ENCODE results near the gene USF2. TPM values are rescaled to one million over a fixed set of nuclear protein-coding genes. Genes with fewer than 3 reads are reported as not detected.
"Not testable (repeated sequence)": the region's sequence is repeated elsewhere in the genome, so short reads cannot be mapped to it uniquely, and the experiment has no call there.

USF2 gene
- total and polyA plus RNA-seq, 10 donors = 132 to 206 (median 154) TPM

DNA sequence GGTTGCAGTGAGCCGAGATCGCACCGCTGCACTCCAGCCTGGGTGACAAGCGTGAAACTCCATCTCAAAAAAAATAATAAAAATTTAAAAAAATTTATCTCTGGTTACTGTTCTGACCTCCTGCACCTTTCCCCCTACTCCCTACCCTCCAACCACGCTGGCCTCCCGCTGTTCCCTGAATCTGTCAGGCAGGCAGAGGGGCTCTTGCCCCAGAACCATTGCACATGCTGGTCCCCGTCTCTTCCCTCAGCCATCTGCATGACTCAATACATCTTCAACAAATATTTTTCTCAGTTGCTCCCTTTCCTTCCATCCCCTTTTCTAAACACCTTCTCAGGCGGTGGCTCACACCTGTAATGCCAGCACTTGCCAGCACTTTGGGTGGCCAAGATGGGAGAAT lies 39.2 kb upstream of the USF2 start:
- no peak for DNase-seq
- WGBS, 5 donors = 95 to 98% (median 96%) methylated on average over 8 of the region's 8 CpGs
- no peaks in the 10 kb centered on the region for H3K27me3 ChIP-seq (replicated peaks in 1 of 7)

GRCh38 chr19:35231956-35232645 lies 36.7 kb upstream of the USF2 start:
- H3K36me3 ChIP-seq = peaks cover 0 to 4% (median 0%) of the 10 kb centered on the region in 6 donors
- TF ChIP-seq POLR2AphosphoS5 (IDR thresholded peaks at IDR 0.05) (no peak), POLR2A (IDR thresholded peaks at IDR 0.05) (no peak), CTCF (IDR thresholded peaks at IDR 0.05 in 8 of 11, conservative IDR thresholded peaks at IDR 0.05 in 3 of 11) (no peak)
- DNase-seq = no peak
- no peak overlapping the region for H3K4me3 ChIP-seq
- no peaks in the 10 kb centered on the region for H3K27me3 ChIP-seq (replicated peaks in 1 of 7)
- intact Hi-C loops (cut with DNase I; ENCODE audit: low total_unique reads) = no loop called here
- 79 to 97% (median 94%) methylated on average over 14 of the region's 14 CpGs for WGBS, 5 donors
- no peak overlapping the region for H3K27ac ChIP-seq
- H3K9me3 ChIP-seq = no peaks in the 10 kb centered on the region
- H3K4me1 ChIP-seq = peaks cover 0 to 4% (median 0%) of the 10 kb centered on the region in 6 donors

More for the DNA sequence above, 39.2 kb upstream of the USF2 start:
- Histone ChIP-seq H3K4me3 (no peak overlapping the region), H3K4me1 (peaks cover 0 to 10% (median 0%) of the 10 kb centered on the region in 6 donors), H3K36me3 (peaks cover 0 to 4% (median 0%) of the 10 kb centered on the region in 6 donors), H3K27ac (no peak overlapping the region), H3K9me3 (no peaks in the 10 kb centered on the region)
- TF ChIP-seq POLR2A (IDR thresholded peaks at IDR 0.05) = no peak
- no peak for TF ChIP-seq POLR2AphosphoS5 (IDR thresholded peaks at IDR 0.05)
- TF ChIP-seq CTCF (IDR thresholded peaks at IDR 0.05 in 8 of 11, conservative IDR thresholded peaks at IDR 0.05 in 3 of 11) = no peak
- intact Hi-C loops (cut with DNase I; ENCODE audit: low total_unique reads) = no loop called here

DNA sequence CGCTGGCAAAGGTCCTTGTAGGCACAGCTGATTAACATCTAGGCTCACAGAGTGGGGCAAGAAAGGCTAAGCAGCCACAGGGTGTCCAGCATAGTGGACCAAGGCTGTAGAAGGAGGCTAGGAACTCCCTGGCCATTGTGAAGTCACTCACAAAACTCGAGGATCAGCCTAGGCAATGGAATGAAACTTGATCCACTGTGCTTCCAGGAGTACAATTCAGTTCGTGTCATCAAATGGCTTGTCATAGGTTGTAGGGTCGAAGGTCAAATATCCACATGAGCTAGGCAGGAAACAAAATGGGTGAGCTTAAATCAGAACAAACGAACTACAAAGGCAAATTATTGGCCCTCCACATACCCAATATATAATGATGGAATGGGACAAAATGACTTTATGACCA lies 35.9 kb upstream of the USF2 start:
- TF ChIP-seq POLR2A (IDR thresholded peaks at IDR 0.05) (no peak), CTCF (IDR thresholded peaks at IDR 0.05 in 8 of 11, conservative IDR thresholded peaks at IDR 0.05 in 3 of 11) (no peak), POLR2AphosphoS5 (IDR thresholded peaks at IDR 0.05) (no peak)
- peaks cover 0 to 4% (median 0%) of the 10 kb centered on the region in 6 donors for H3K4me1 ChIP-seq
- no peaks in the 10 kb centered on the region for H3K9me3 ChIP-seq
- H3K27me3 ChIP-seq (replicated peaks in 1 of 7) = no peaks in the 10 kb centered on the region
- WGBS, 5 donors = 62 to 85% (median 78%) methylated on average over 5 of the region's 5 CpGs
- intact Hi-C loops (cut with DNase I; ENCODE audit: low total_unique reads) = no loop called here
- no peak overlapping the region for H3K27ac ChIP-seq
- DNase-seq = no peak
- H3K4me3 ChIP-seq = no peak overlapping the region
- peaks cover 0 to 4% (median 0%) of the 10 kb centered on the region in 6 donors for H3K36me3 ChIP-seq

DNA sequence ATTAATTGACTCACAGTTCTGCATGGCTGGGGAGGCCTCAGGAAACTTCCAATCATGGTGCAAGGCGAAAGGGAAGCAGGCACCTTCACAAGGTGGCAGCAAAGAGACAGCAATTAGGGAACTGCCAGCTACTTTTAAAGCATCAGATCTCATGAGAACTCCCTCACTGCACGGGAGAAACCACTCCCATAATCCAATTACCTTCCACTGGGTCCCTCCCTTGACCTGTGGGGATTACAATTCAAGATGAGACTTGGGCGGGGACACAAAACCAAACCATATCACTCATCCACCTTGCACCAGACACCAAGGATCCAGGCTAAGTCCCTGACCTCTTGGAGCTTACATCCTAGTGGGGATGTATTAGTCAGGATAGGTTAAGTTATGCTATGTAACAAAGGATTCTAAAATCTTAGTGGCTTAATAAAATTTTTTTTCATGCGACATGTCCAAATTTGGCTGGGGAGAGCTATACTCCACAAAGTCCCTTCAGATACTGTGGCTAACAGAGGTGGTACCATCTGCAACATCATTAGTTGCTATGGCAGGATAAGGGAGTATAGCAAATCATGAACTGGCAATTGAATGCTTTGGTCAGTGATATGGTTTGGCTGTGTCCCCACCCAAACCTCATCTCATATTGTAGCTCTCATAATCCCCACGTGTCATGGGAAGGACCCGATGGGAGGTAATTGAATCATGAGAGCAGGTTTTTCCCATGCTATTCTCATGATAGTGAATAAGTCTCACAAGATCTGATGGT lies 31.9 kb upstream of the USF2 start:
- no peak for DNase-seq

DNA sequence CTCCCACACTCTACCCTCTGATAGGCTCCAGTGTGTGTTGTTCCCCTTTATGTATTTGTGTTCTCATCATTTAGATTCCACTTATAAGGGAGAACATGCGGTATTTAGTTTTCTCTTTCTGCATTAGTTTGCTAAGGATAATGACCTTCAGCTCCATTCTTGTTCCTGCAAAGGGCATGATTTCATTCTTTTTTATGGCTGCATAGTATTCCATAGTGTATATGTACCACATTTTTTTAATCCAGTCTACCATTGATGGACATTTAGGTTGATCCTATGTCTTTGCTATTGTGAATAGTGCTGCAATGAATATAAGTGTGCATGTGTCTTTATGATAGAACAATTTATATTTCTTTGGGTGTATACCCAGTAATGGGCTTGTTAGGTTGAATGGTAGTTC lies 29.2 kb upstream of the USF2 start:
- DNase-seq; H3K4me3 ChIP-seq; H3K27me3 ChIP-seq (replicated peaks in 1 of 7); intact Hi-C loops (cut with DNase I; ENCODE audit: low total_unique reads); H3K36me3 ChIP-seq: not testable (repeated sequence)
- H3K9me3 ChIP-seq = peaks cover 3 to 26% (median 13%) of the 10 kb centered on the region in 8 donors
- H3K4me1 ChIP-seq = peaks cover 0 to 22% (median 9%) of the 10 kb centered on the region in 6 donors
- H3K27ac ChIP-seq = peak overlapping the region in 6 of 8 donors; percentile 39 to 85 (median 67)
- 91 to 95% (median 94%) methylated on average over 1 of the region's 1 CpG for WGBS, 5 donors

More for the DNA sequence above, 31.9 kb upstream of the USF2 start:
- intact Hi-C loops (cut with DNase I; ENCODE audit: low total_unique reads) = no loop called here
- WGBS, 5 donors = 71 to 77% (median 76%) methylated on average over 6 of the region's 6 CpGs
- H3K4me3 ChIP-seq = no peak overlapping the region
- no peak overlapping the region for H3K27ac ChIP-seq
- peak in 4 of 11 experiments; percentile 16 to 38 (median 32) for TF ChIP-seq CTCF (IDR thresholded peaks at IDR 0.05 in 8 of 11, conservative IDR thresholded peaks at IDR 0.05 in 3 of 11)
- TF ChIP-seq POLR2AphosphoS5 (IDR thresholded peaks at IDR 0.05) = no peak
- H3K36me3 ChIP-seq = peaks cover 0 to 4% (median 0%) of the 10 kb centered on the region in 6 donors
- H3K4me1 ChIP-seq = peaks cover 0 to 22% (median 9%) of the 10 kb centered on the region in 6 donors
- H3K9me3 ChIP-seq = peaks cover 3 to 13% (median 9%) of the 10 kb centered on the region in 8 donors
- no peaks in the 10 kb centered on the region for H3K27me3 ChIP-seq (replicated peaks in 1 of 7)
